SK-N-MC (cell line): ENCODE data around the gene MSH3.

Source experiments
- EZH2 ChIP-seq: fragments of 200-600 bp; sonication (generic); IDR thresholded peaks from one replicate; pipeline ENCODE4 v1.6.1; 2017; ENCODE audit warnings: antibody characterized with exemption
- FOXP2 ChIP-seq: optimal IDR thresholded peaks from 2 replicates; pipeline ENCODE3; 2011; ENCODE audit warnings: mild to moderate bottlenecking, moderate library complexity; ENCODE audit not compliant: insufficient read depth; ENCODE audit errors: extremely low read length, control extremely low read depth
- POLR2AphosphoS5 ChIP-seq: IDR thresholded peaks from 2 replicates; pipeline ENCODE4 v1.6.1; 2012; ENCODE audit warnings: mild to moderate bottlenecking, low read depth, low read length, borderline replicate concordance

- TF ChIP-seq EZH2 = no peak
- no peak for TF ChIP-seq POLR2AphosphoS5
- no peak for TF ChIP-seq FOXP2
Measured at GRCh38 chr5:80609692-80610091, 44.8 kb upstream of the MSH3 start.
